Upper lobe of left lung (tissue), 6 donors: ENCODE data around the gene STIM1. TPM values are rescaled to one million over a fixed set of nuclear protein-coding genes. Genes with fewer than 3 reads are reported as not detected.

Experiments used
- ATAC-seq, 2 donors: fragments of 200-7000 bp; cut with Tn5 transposase; one replicate each; pipeline ENCODE4 v1.9.1; 2022; ENCODE audit warnings: mild to moderate bottlenecking in 2 of 2, moderate library complexity in 2 of 2; ENCODE audit not compliant: low FRiP score in 2 of 2
- DNase-seq, 2 donors: peaks; one replicate each; pipeline ENCODE4 v3.0.0-alpha.2; 2019 to 2020
- H3K27ac ChIP-seq, 4 donors: fragments of 200-600 bp; sonication (generic); one replicate each; pipeline ENCODE4 v1.5.1; 2016 to 2019
- H3K27me3 ChIP-seq, 4 donors: fragments of 200-600 bp; sonication (generic); one replicate each; pipeline ENCODE4 v1.5.1; 2017 to 2019
- H3K36me3 ChIP-seq, 4 donors: fragments of 200-600 bp; sonication (generic); one replicate each; pipeline ENCODE4 v1.5.1; 2016 to 2019
- H3K4me1 ChIP-seq, 4 donors: fragments of 200-600 bp; sonication (generic); one replicate each; pipeline ENCODE4 v1.5.1; 2018 to 2019
- H3K4me3 ChIP-seq, 4 donors: fragments of 200-600 bp; sonication (generic); one replicate each; pipeline ENCODE4 v1.5.1; 2017 to 2019; ENCODE audit warnings: mild to moderate bottlenecking in 2 of 4, moderate library complexity in 1 of 4
- H3K9me3 ChIP-seq, 4 donors: fragments of 200-600 bp; sonication (generic); one replicate each; pipeline ENCODE4 v1.5.1; 2018 to 2019
- EP300 ChIP-seq, 4 donors: sonication (generic); formaldehyde crosslinking; IDR thresholded peaks; one replicate each; pipeline ENCODE4 v1.5.1; 2017; ENCODE audit warnings: antibody characterized with exemption in 4 of 4, control low read depth in 2 of 4
- POLR2A ChIP-seq, 4 donors: fragments of 450-650 bp; IDR thresholded peaks; one replicate each; pipeline ENCODE4 v1.5.1; 2016 to 2017; ENCODE audit warnings: antibody characterized with exemption in 4 of 4, mild to moderate bottlenecking in 2 of 4
- POLR2AphosphoS5 ChIP-seq, 2 donors: sonication (generic); formaldehyde crosslinking; IDR thresholded peaks; one replicate each; pipeline ENCODE4 v1.5.1; 2017; ENCODE audit warnings: antibody characterized with exemption in 2 of 2
- WGBS, 2 donors: methylation state at CpG; one replicate each; pipeline ENCODE4 v1.1.5; 2017 to 2018; 5-methylcytosine and 5-hydroxymethylcytosine counted together
- total RNA-seq, 6 donors: library from RNA; depleted of rRNA in 4 of 6; stranded (reverse); fragments of >200 nt in 4 of 6; gene quantifications; one replicate each; pipeline versions ENCODE4 v1.1.0 to v1.2.1, GENCODE V29; 2016 to 2021
- TF ChIP-seq, protein P1 (sequence below), 6 experiments: fragments of 450-650 bp in 4 of 6; fragments of 200-600 bp in 2 of 6; sonication (generic) in 2 of 6; IDR thresholded peaks; one replicate each; pipeline ENCODE4 v1.5.1; 2016 to 2019; ENCODE audit warnings: antibody characterized with exemption in 6 of 6
- donor health status: DM: no; HTN: no; CAD: no; lungs with moderate emphysema.
- donor health status: DM: no; HTN: yes; CAD: no; lungs with severe emphysema.

Gene STIM1
- total RNA-seq, 6 donors from 2014 or later: 39.7 to 81.8 (median 56.5) TPM

DNA sequence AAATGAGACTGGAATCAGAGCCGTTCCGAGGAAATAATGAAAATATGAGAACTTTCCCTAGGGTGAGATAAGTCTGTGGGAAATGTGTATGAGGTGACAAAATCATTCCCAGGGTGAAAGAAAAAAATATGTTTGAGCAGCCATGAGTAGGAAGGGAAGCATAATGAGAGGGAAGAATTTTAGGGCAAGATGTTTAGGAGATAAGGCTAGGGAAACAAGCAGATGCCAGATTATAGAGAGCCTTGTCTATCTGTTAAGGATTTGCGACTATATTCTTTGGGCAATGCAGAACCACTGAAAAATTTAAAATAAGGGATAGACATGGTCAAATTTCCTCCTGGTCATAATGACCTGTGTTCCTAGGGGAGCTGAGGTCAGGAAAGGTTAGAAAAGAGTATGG, 54.4 kb downstream of the STIM1 start:
- DNase-seq: no peak
- TF ChIP-seq POLR2A (IDR thresholded peaks at IDR 0.05): no peak
- TF ChIP-seq POLR2AphosphoS5 (IDR thresholded peaks at IDR 0.05): no peak
- TF ChIP-seq, protein P1, sequence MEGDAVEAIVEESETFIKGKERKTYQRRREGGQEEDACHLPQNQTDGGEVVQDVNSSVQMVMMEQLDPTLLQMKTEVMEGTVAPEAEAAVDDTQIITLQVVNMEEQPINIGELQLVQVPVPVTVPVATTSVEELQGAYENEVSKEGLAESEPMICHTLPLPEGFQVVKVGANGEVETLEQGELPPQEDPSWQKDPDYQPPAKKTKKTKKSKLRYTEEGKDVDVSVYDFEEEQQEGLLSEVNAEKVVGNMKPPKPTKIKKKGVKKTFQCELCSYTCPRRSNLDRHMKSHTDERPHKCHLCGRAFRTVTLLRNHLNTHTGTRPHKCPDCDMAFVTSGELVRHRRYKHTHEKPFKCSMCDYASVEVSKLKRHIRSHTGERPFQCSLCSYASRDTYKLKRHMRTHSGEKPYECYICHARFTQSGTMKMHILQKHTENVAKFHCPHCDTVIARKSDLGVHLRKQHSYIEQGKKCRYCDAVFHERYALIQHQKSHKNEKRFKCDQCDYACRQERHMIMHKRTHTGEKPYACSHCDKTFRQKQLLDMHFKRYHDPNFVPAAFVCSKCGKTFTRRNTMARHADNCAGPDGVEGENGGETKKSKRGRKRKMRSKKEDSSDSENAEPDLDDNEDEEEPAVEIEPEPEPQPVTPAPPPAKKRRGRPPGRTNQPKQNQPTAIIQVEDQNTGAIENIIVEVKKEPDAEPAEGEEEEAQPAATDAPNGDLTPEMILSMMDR (IDR thresholded peaks at IDR 0.05): no peak
- no peak for TF ChIP-seq EP300 (IDR thresholded peaks at IDR 0.05)
- no peak for ATAC-seq
- Histone ChIP-seq H3K4me3 (no peak overlapping the region), H3K27ac (no peak overlapping the region), H3K27me3 (no peaks in the 10 kb centered on the region), H3K4me1 (peaks cover 13 to 23% (median 19%) of the 10 kb centered on the region in 4 donors), H3K9me3 (no peaks in the 10 kb centered on the region), H3K36me3 (no peaks in the 10 kb centered on the region)
- WGBS, 2 donors: 47 to 64% methylated on average over 3 of the region's 3 CpGs

DNA sequence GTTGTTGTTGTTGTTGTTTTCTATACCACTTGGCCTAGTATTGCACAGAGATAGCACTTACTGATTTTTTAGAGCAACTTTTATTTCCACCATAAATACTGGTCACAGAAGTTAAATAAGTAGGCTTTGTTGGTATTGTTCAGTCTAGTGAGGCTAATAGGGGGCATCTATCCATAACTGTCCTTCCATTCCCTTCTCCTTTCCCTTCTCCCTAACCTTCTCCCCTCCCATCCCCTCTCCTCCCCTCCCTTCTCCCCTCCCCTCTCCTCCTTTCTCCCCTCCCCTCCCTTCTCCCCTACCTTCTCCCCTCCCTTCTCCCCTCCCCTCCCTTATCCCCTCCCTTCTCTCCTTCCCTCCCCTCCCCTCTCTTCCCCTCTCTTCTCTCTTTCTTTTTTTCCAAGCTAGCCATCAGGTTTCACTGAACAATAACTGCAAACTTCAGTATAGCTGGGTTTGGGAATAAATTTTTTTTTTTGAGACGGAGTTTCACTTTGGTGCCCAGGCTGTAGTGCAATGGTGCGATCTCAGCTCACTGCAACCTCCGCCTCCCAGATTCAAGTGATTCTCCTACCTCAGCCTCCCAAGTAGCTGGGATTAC, 56.5 kb downstream of the STIM1 start:
- Histone ChIP-seq H3K9me3 (no peaks in the 10 kb centered on the region), H3K27me3 (no peaks in the 10 kb centered on the region), H3K4me3 (no peak overlapping the region), H3K27ac (no peak overlapping the region), H3K4me1 (peaks cover 0 to 12% (median 9%) of the 10 kb centered on the region in 4 donors), H3K36me3 (no peaks in the 10 kb centered on the region)
- DNase-seq (no peak), ATAC-seq (no peak)
- TF ChIP-seq EP300 (IDR thresholded peaks at IDR 0.05) (no peak), POLR2AphosphoS5 (IDR thresholded peaks at IDR 0.05) (no peak), POLR2A (IDR thresholded peaks at IDR 0.05) (no peak)
- TF ChIP-seq, protein P1 (IDR thresholded peaks at IDR 0.05): no peak
- 100% methylated on average over 3 of the region's 3 CpGs for WGBS, 2 donors

DNA sequence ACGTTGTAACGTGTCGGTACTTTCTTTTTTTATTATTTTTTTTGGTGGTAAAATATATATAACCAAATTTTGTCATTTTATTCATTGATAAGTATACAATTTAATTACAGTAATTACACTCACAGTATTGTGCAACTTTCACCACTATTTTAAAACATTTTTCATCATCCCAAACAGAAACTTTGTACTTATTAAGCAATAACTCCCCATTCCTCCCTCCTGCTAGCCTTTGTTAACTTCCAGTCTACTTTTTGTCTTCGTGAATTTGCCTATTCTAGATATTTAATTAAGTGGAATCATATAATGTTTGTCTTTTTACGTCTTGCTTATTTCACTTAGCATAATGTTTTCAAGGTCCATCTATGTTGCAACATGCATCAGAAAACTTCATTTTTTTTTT, 58.5 kb downstream of the STIM1 start:
- H3K9me3 ChIP-seq: no peaks in the 10 kb centered on the region
- no peaks in the 10 kb centered on the region for H3K36me3 ChIP-seq
- no peak overlapping the region for H3K4me3 ChIP-seq
- H3K27me3 ChIP-seq: no peaks in the 10 kb centered on the region
- DNase-seq: no peak
- H3K4me1 ChIP-seq: peaks cover 0 to 13% (median 11%) of the 10 kb centered on the region in 4 donors
- 74 to 80% methylated on average over 5 of the region's 5 CpGs for WGBS, 2 donors
- ATAC-seq: no peak
- TF ChIP-seq POLR2A (IDR thresholded peaks at IDR 0.05) (no peak), EP300 (IDR thresholded peaks at IDR 0.05) (no peak), POLR2AphosphoS5 (IDR thresholded peaks at IDR 0.05) (no peak)
- TF ChIP-seq, protein P1 (IDR thresholded peaks at IDR 0.05): no peak
- H3K27ac ChIP-seq: no peak overlapping the region

DNA sequence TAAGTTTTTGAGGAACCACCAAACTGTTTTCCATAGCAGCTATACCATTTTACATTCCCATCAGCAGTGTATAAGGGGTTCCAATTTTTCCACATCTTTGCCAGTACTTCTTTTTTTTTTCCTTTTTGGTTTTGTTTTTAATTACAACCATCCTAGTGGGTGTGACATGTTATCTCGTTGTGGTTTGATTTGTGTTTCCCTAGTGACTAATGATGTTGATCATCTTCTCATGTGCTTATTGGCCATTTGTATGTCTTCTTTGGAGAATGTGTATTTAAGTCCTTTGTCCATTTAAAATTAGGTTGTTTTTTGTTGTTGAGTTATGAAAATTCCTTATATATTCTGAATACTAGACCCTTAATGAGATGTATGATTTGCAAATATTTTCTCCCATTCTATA, 59.3 kb downstream of the STIM1 start:
- ATAC-seq (peak in 1 of 2 donors; percentile 57), DNase-seq (no peak)
- Histone ChIP-seq H3K9me3 (no peaks in the 10 kb centered on the region), H3K27me3 (no peaks in the 10 kb centered on the region), H3K4me1 (peaks cover 3 to 16% (median 15%) of the 10 kb centered on the region in 4 donors), H3K36me3 (no peaks in the 10 kb centered on the region), H3K27ac (no peak overlapping the region), H3K4me3 (no peak overlapping the region)
- TF ChIP-seq POLR2AphosphoS5 (IDR thresholded peaks at IDR 0.05) (no peak), EP300 (IDR thresholded peaks at IDR 0.05) (no peak), POLR2A (IDR thresholded peaks at IDR 0.05) (no peak)
- TF ChIP-seq, protein P1 (IDR thresholded peaks at IDR 0.05): no peak
- WGBS, 2 donors: 14 to 17% methylated on average over 1 of the region's 1 CpG

DNA sequence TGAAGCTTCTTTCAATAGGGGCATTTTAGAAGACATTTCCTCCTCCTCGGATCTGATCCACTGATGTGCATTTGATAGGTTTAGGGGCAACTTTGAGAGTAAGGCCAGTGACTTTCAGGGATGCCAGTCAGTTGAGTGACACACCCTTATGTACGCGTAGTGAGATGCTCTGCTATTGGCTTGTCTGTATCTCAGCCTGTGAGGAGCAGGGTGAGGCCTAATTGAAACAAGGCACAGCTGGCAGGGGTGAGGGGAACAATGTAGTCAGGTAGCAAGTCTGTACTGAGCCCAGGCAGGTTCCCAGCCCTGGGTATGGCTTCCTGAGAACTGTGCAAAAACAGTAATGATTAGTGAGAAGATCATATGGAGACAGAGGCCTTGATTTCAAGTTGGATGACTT, 61.5 kb downstream of the STIM1 start:
- DNase-seq (no peak), ATAC-seq (no peak)
- peaks cover 10 to 24% (median 16%) of the 10 kb centered on the region in 4 donors for H3K4me1 ChIP-seq
- 56% methylated on average over 3 of the region's 3 CpGs for WGBS, 2 donors
- H3K9me3 ChIP-seq: no peaks in the 10 kb centered on the region
- H3K36me3 ChIP-seq: no peaks in the 10 kb centered on the region
- H3K4me3 ChIP-seq: no peak overlapping the region
- H3K27me3 ChIP-seq: no peaks in the 10 kb centered on the region
- TF ChIP-seq, protein P1 (IDR thresholded peaks at IDR 0.05): no peak
- TF ChIP-seq POLR2AphosphoS5 (IDR thresholded peaks at IDR 0.05) (no peak), POLR2A (IDR thresholded peaks at IDR 0.05) (no peak), EP300 (IDR thresholded peaks at IDR 0.05) (no peak)
- no peak overlapping the region for H3K27ac ChIP-seq
